SU-DHL-6 (cell line): Measurements from ENCODE around the gene LAPTM5.

Experiments used
- H2AFZ ChIP-seq: fragments of 200-600 bp; sonication (generic); 2 replicates; pipeline ENCODE4 v1.6.1; 2014; ENCODE audit warnings: low read depth, mild to moderate bottlenecking, moderate library complexity, mixed read lengths, antibody characterized with exemption, low read length; ENCODE audit not compliant: severe bottlenecking
- H3F3A ChIP-seq: fragments of 200-600 bp; shearing (Covaris generic); 2 replicates; pipeline ENCODE4 v1.6.0; 2016; ENCODE audit warnings: antibody characterized with exemption, mild to moderate bottlenecking; ENCODE audit not compliant: insufficient read depth
- H3K27ac ChIP-seq: fragments of 200-600 bp; sonication (generic); 2 replicates; pipeline ENCODE4 v1.5.1; 2016; ENCODE audit warnings: low read depth, mild to moderate bottlenecking, low read length, moderate library complexity, mixed read lengths
- H3K27me3 ChIP-seq: fragments of 200-600 bp; sonication (generic), shearing (Covaris generic); 2 replicates; pipeline ENCODE4 v1.6.0; 2014; ENCODE audit warnings: mild to moderate bottlenecking, low read length
- H3K36me3 ChIP-seq: fragments of 200-600 bp; sonication (generic); 2 replicates; pipeline ENCODE4 v1.6.1; 2014; ENCODE audit warnings: mild to moderate bottlenecking, low read length, mixed read lengths
- H3K4me2 ChIP-seq: fragments of 300-600, 200-600 bp; shearing (Covaris generic), sonication (generic); 2 replicates; pipeline ENCODE4 v1.6.0; 2014; ENCODE audit warnings: low read length, low read depth, mild to moderate bottlenecking; ENCODE audit not compliant: poor library complexity, severe bottlenecking
- H3K4me3 ChIP-seq: fragments of 200-600 bp; sonication (generic); 2 replicates; pipeline ENCODE4 v1.5.1; 2014; ENCODE audit warnings: antibody characterized with exemption, low read length, mild to moderate bottlenecking, mixed read lengths; ENCODE audit not compliant: insufficient read depth, poor library complexity, severe bottlenecking
- H3K79me2 ChIP-seq: fragments of 200-600 bp; sonication (generic); 2 replicates; pipeline ENCODE4 v1.6.1; 2014; ENCODE audit warnings: mild to moderate bottlenecking, low read length, moderate library complexity; ENCODE audit not compliant: insufficient read depth
- H3K9ac ChIP-seq: fragments of 200-600 bp; sonication (generic); 2 replicates; pipeline ENCODE4 v1.7.0; 2014; ENCODE audit warnings: mild to moderate bottlenecking, low read length
- H3K9me2 ChIP-seq: fragments of 200-600 bp; sonication (generic); replicated peaks from 2 replicates; pipeline ENCODE4 v1.6.1; 2014; ENCODE audit warnings: low read length; ENCODE audit not compliant: insufficient read depth
- H3K9me3 ChIP-seq: fragments of 200-600 bp; sonication (generic); 2 replicates; pipeline ENCODE4 v1.6.1; 2014; ENCODE audit warnings: low read length, mixed read lengths; ENCODE audit not compliant: insufficient read depth
- H4K20me1 ChIP-seq: fragments of 200-600 bp; sonication (generic); 2 replicates; pipeline ENCODE4 v1.6.1; 2014; ENCODE audit warnings: low read depth, mild to moderate bottlenecking, antibody characterized with exemption, low read length, moderate library complexity, mixed read lengths
- CTCF ChIP-seq: fragments of 200-600 bp; sonication (generic); IDR thresholded peaks from one replicate; pipeline ENCODE4 v1.5.1; 2017; ENCODE audit warnings: antibody characterized with exemption, mild to moderate bottlenecking, low read length, moderate library complexity; ENCODE audit not compliant: insufficient read depth, poor library complexity, severe bottlenecking
- EZH2phosphoT487 ChIP-seq: fragments of 200-600 bp; sonication (generic), shearing (Covaris generic); conservative IDR thresholded peaks from 2 replicates; pipeline ENCODE4 v1.6.1; 2018; ENCODE audit warnings: mild to moderate bottlenecking, antibody characterized with exemption, low read length, moderate library complexity, mixed read lengths

Gene LAPTM5

GRCh38 chr1:30730346-30731108 is 27.0 kb downstream of the LAPTM5 start:
- no peak overlapping the region for H3K4me3 ChIP-seq
- no peaks in the 10 kb centered on the region for H3K27me3 ChIP-seq
- peak overlapping the region; percentile 33 for H3K4me2 ChIP-seq
- peak overlapping the region; percentile 26; the same call in 1 of the 2 replicates for H3K9ac ChIP-seq
- H3K9me3 ChIP-seq, result no peaks in the 10 kb centered on the region
- H4K20me1 ChIP-seq, result no peaks in the 10 kb centered on the region
- no peak for TF ChIP-seq CTCF
- no peak for TF ChIP-seq EZH2phosphoT487
- H3K79me2 ChIP-seq, result no peaks in the 10 kb centered on the region
- H3K36me3 ChIP-seq, result 0 out of 2 replicates have a peak, but pooled peaks cover 3% of the 10 kb centered on the region
- H3K9me2 ChIP-seq, result no peaks in the 10 kb centered on the region
- peaks cover 30% of the 10 kb centered on the region for H3F3A ChIP-seq
- H3K27ac ChIP-seq, result no peak overlapping the region
- no peak overlapping the region for H2AFZ ChIP-seq

GRCh38 chr1:30729901-30730300 is 27.7 kb downstream of the LAPTM5 start:
- H3K9me2 ChIP-seq, result no peaks in the 10 kb centered on the region
- no peak overlapping the region for H3K27ac ChIP-seq
- H4K20me1 ChIP-seq, result no peaks in the 10 kb centered on the region
- no peak for TF ChIP-seq CTCF
- peak overlapping the region; percentile 33 for H3K4me2 ChIP-seq
- H3K36me3 ChIP-seq, result 0 out of 2 replicates have a peak, but pooled peaks cover under 1% of the 10 kb centered on the region
- H3K79me2 ChIP-seq, result no peaks in the 10 kb centered on the region
- no peaks in the 10 kb centered on the region for H3K27me3 ChIP-seq
- peaks cover 25% of the 10 kb centered on the region for H3F3A ChIP-seq
- no peak overlapping the region for H2AFZ ChIP-seq
- H3K4me3 ChIP-seq, result no peak overlapping the region
- peak overlapping the region; percentile 26; the same call in 1 of the 2 replicates for H3K9ac ChIP-seq
- H3K9me3 ChIP-seq, result no peaks in the 10 kb centered on the region

GRCh38 chr1:30728832-30729638 is 28.5 kb downstream of the LAPTM5 start:
- Histone ChIP-seq H2AFZ (no peak overlapping the region), H3K9me2 (no peaks in the 10 kb centered on the region), H3K79me2 (no peaks in the 10 kb centered on the region), H3K9me3 (no peaks in the 10 kb centered on the region), H3K9ac (no peak overlapping the region), H3K27me3 (no peaks in the 10 kb centered on the region), H3K4me3 (no peak overlapping the region), H3K36me3 (no peaks in the 10 kb centered on the region), H3F3A (peaks cover 18% of the 10 kb centered on the region), H3K27ac (no peak overlapping the region), H3K4me2 (no peak overlapping the region), H4K20me1 (no peaks in the 10 kb centered on the region)
- no peak for TF ChIP-seq CTCF
- TF ChIP-seq EZH2phosphoT487, result no peak
